Measurements from ENCODE around the gene SLC49A3. TPM values are rescaled to one million over a fixed set of nuclear protein-coding genes. Genes with fewer than 3 reads are reported as not detected.

The SLC49A3 gene
- total RNA-seq, 1 experiment from 2014 or later, result 5.5 TPM

DNA sequence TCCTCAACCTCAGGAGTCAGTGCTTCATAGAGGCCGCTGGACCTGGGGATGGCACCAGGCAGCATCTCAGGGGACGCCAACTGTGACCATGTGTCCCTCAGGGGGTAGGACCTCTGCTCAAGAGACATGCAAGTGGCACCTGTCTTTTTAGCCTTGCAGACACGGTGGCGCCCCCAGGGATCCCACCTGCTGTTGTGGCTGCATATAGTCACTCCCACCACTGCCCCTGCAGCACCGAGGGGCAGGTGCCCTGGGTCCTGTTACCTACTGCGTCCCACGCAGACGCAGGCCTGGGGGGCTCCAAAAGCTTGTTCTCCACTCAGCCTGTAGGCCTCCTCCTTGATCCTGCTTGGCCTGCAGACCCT is 12.1 kb downstream of the SLC49A3 start (continued):
- no peak for TF ChIP-seq REST (IDR thresholded peaks at IDR 0.05; ENCODE audit: low read depth)
- no peak for TF ChIP-seq CEBPB (IDR thresholded peaks at IDR 0.05; ENCODE audit: low read depth)
- TF ChIP-seq SP1 (IDR thresholded peaks at IDR 0.05; ENCODE audit: low read depth), result no peak
- TF ChIP-seq RAD21 (IDR thresholded peaks at IDR 0.05; ENCODE audit: low read depth), result no peak
- TF ChIP-seq, protein P1, sequence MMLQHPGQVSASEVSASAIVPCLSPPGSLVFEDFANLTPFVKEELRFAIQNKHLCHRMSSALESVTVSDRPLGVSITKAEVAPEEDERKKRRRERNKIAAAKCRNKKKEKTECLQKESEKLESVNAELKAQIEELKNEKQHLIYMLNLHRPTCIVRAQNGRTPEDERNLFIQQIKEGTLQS (IDR thresholded peaks at IDR 0.05), result no peak
- TF ChIP-seq POLR2A (IDR thresholded peaks at IDR 0.05; ENCODE audit: borderline replicate concordance, extremely low read depth, insufficient read depth, insufficient read length), result no peak
- TF ChIP-seq ELF1 (IDR thresholded peaks at IDR 0.05; ENCODE audit: borderline replicate concordance, low read depth), result no peak
- no peak for TF ChIP-seq ZNF274 (IDR thresholded peaks at IDR 0.05; ENCODE audit: low read depth, low read length)
- no peak for TF ChIP-seq SRF (IDR thresholded peaks at IDR 0.05; ENCODE audit: low read depth)
- TF ChIP-seq JUND (IDR thresholded peaks at IDR 0.05), result no peak

GRCh38 chr4:675980-676870 is 12.7 kb downstream of the SLC49A3 start:
- RAD21 ChIA-PET (ENCODE audit: low non-redundant PET in 1 of 2, low total read pairs in 2 of 2, uncharacterized antibody in 2 of 2, unreplicated experiment in 2 of 2), result no interaction called here
- no TSS peak for BruUV-seq (replicated peaks)
- DNase-seq (ENCODE audit: low read depth, low spot score), result no peak
- intact Hi-C loops (cut with micrococcal nuclease), result loop anchor here (10.0 kb wide), 1 partner anchor 201 kb away; no protein-coding TSS in a partner anchor
- ATAC-seq, result no peak
- H3K9ac ChIP-seq (ENCODE audit: low read length), result peak overlapping the region; percentile 95; the same call in 1 of the 2 replicates
- no peaks in the 10 kb centered on the region for H3K27me3 ChIP-seq (ENCODE audit: insufficient read depth, low read length)
- H3K36me3 ChIP-seq (ENCODE audit: control insufficient read depth in 1 of 2, insufficient read depth in 2 of 2, low read length in 2 of 2), result peaks cover 10 to 20% of the 10 kb centered on the region in 2 experiments
- peak overlapping the region; percentile 93 for H3K4me2 ChIP-seq (ENCODE audit: low read length)
- no peaks in the 10 kb centered on the region for H3K9me3 ChIP-seq (ENCODE audit: control insufficient read depth in 1 of 2, insufficient read depth in 1 of 2, low read depth in 1 of 2, low read length in 2 of 2)
- H3K27ac ChIP-seq (ENCODE audit: low read depth, low read length), result peak overlapping the region; percentile 90
- CTCF ChIA-PET, result interaction anchor here (0.9 kb wide), 1 partner anchor 11 kb away, joined by 3 read pairs; no protein-coding TSS in a partner anchor
- peaks cover 26% of the 10 kb centered on the region for H3K79me2 ChIP-seq (ENCODE audit: insufficient read depth, low read length)
- H3K9me2 ChIP-seq (ENCODE audit: insufficient read depth), result no peaks in the 10 kb centered on the region
- no peaks in the 10 kb centered on the region for H4K20me1 ChIP-seq (ENCODE audit: insufficient read depth)
- POLR2A ChIA-PET, result no interaction called here
- peaks cover 23 to 52% of the 10 kb centered on the region in 2 experiments for H3K4me1 ChIP-seq (ENCODE audit: control insufficient read depth in 1 of 2, insufficient read depth in 2 of 2, low read length in 2 of 2)
- peak overlapping the region; percentile 77 to 91; a peak in 2 of 4 replicates for H3K4me3 ChIP-seq (replicated peaks in 1 of 2; ENCODE audit: low read depth in 1 of 2, low read length in 2 of 2)
- H2AFZ ChIP-seq (ENCODE audit: low read depth, low read length, poor library complexity, severe bottlenecking), result no peak overlapping the region
- TF ChIP-seq ELF1 (IDR thresholded peaks at IDR 0.05; ENCODE audit: borderline replicate concordance, low read depth), result no peak
- no peak for TF ChIP-seq EZH2 (IDR thresholded peaks at IDR 0.05)
- TF ChIP-seq JUND (IDR thresholded peaks at IDR 0.05), result no peak
- TF ChIP-seq, protein P2, sequence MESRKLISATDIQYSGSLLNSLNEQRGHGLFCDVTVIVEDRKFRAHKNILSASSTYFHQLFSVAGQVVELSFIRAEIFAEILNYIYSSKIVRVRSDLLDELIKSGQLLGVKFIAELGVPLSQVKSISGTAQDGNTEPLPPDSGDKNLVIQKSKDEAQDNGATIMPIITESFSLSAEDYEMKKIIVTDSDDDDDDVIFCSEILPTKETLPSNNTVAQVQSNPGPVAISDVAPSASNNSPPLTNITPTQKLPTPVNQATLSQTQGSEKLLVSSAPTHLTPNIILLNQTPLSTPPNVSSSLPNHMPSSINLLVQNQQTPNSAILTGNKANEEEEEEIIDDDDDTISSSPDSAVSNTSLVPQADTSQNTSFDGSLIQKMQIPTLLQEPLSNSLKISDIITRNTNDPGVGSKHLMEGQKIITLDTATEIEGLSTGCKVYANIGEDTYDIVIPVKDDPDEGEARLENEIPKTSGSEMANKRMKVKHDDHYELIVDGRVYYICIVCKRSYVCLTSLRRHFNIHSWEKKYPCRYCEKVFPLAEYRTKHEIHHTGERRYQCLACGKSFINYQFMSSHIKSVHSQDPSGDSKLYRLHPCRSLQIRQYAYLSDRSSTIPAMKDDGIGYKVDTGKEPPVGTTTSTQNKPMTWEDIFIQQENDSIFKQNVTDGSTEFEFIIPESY (IDR thresholded peaks at IDR 0.05; ENCODE audit: extremely low read depth, insufficient replicate concordance, low read length), result no peak
- TF ChIP-seq EZH2phosphoT487 (IDR thresholded peaks at IDR 0.05; ENCODE audit: borderline replicate concordance), result no peak
- TF ChIP-seq FOSL1 (IDR thresholded peaks at IDR 0.05; ENCODE audit: low read depth), result no peak
- TF ChIP-seq CBX3 (IDR thresholded peaks at IDR 0.05; ENCODE audit: low read depth), result no peak
- TF ChIP-seq SP1 (IDR thresholded peaks at IDR 0.05; ENCODE audit: low read depth), result no peak
- TF ChIP-seq, protein P1 (IDR thresholded peaks at IDR 0.05), result no peak
- TF ChIP-seq CTCF (IDR thresholded peaks at IDR 0.05 in 2 of 3, conservative IDR thresholded peaks at IDR 0.05 in 1 of 3; ENCODE audit: borderline replicate concordance in 1 of 3, insufficient read depth in 1 of 3, low read depth in 2 of 3, low read length in 2 of 3), result no peak

Data from HCT116 (cell line).